HCT116 (cell line): ENCODE measurements around the gene ATG12. TPM values are rescaled to one million over a fixed set of nuclear protein-coding genes. Genes with fewer than 3 reads are reported as not detected.

Experiments used
- ATAC-seq: fragments of 200-7000 bp; cut with Tn5 transposase; 2 replicates; pipeline ENCODE4 v1.9.1; 2020; ENCODE audit warnings: mild to moderate bottlenecking, moderate library complexity
- BruUV-seq: library from RNA; stranded (reverse); fragments of 400-500 nt; replicated peaks from 2 replicates; lab custom pipeline; 2021; lab: Mats Ljungman, UMichigan
- CTCF ChIA-PET: fragments of 300-600 bp; sonication (Branson Sonifier 250); formaldehyde crosslinking; loops from one replicate; lab custom pipeline; 2021; ENCODE audit warnings: antibody characterized with exemption; lab: Charles Lee
- POLR2A ChIA-PET: fragments of 300-600, 350-600 bp; sonication (Branson Sonifier 250); formaldehyde crosslinking; loops from one replicate; lab custom pipeline; 2021; ENCODE audit warnings: antibody characterized with exemption; lab: Charles Lee
- RAD21 ChIA-PET, 2 experiments: fragments of 300-600 bp; sonication (Branson Sonifier 250); formaldehyde crosslinking; loops; one replicate each; lab custom pipeline; 2023; ENCODE audit warnings: low total read pairs in 2 of 2; ENCODE audit not compliant: uncharacterized antibody in 2 of 2, unreplicated experiment in 2 of 2, low non-redundant PET in 1 of 2; lab: Charles Lee
- DNase-seq: peaks from one replicate; pipeline ENCODE4 v3.0.0-alpha.2; 2010; ENCODE audit warnings: low read depth, low spot score
- H2AFZ ChIP-seq: fragments of 200-600 bp; shearing (Covaris generic), sonication (generic); 2 replicates; pipeline ENCODE4 v1.6.1; 2017; ENCODE audit warnings: low read depth, mixed run types, mixed read lengths, antibody characterized with exemption, low read length; ENCODE audit not compliant: poor library complexity, severe bottlenecking
- H3K27ac ChIP-seq: 2 replicates; pipeline ENCODE4 v1.5.1; 2012; ENCODE audit warnings: low read depth, low read length
- H3K27me3 ChIP-seq: fragments of 200-600 bp; sonication (generic); 2 replicates; pipeline ENCODE4 v1.6.1; 2016; ENCODE audit warnings: mixed run types, low read length, mixed read lengths; ENCODE audit not compliant: insufficient read depth
- H3K36me3 ChIP-seq, 2 experiments: fragments of 200-500 bp in 1 of 2; fragments of 200-600 bp in 1 of 2; sonication (Bioruptor generic) in 1 of 2; sonication (generic) in 1 of 2; 2 replicates each; pipeline versions ENCODE4 v1.5.1 to v1.6.1; 2014 to 2016; ENCODE audit warnings: low read length in 2 of 2, inconsistent platforms in 1 of 2, mixed read lengths in 1 of 2, mixed run types in 1 of 2; ENCODE audit not compliant: insufficient read depth in 2 of 2, control insufficient read depth in 1 of 2
- H3K4me1 ChIP-seq, 2 experiments: fragments of 200-600 bp in 1 of 2; sonication (generic) in 1 of 2; 2 replicates each; pipeline versions ENCODE4 v1.5.1 to v1.6.1; 2012 to 2017; ENCODE audit warnings: low read length in 2 of 2, inconsistent platforms in 1 of 2, mild to moderate bottlenecking in 1 of 2, mixed read lengths in 1 of 2, mixed run types in 1 of 2, moderate library complexity in 1 of 2; ENCODE audit not compliant: insufficient read depth in 2 of 2, control insufficient read depth in 1 of 2
- H3K4me2 ChIP-seq: fragments of 200-600 bp; sonication (generic); 2 replicates; pipeline ENCODE4 v1.6.1; 2017; ENCODE audit warnings: mixed run types, low read length, mixed read lengths
- H3K4me3 ChIP-seq, 2 experiments: fragments of 200-600 bp in 1 of 2; sonication (generic) in 1 of 2; replicated peaks in 1 of 2; 2 replicates each; pipeline ENCODE4 v1.5.1; 2011 to 2016; ENCODE audit warnings: low read length in 2 of 2, control low read depth in 1 of 2, low read depth in 1 of 2, mild to moderate bottlenecking in 1 of 2, mixed read lengths in 1 of 2, mixed run types in 1 of 2
- H3K79me2 ChIP-seq: fragments of 200-600 bp; sonication (generic); 2 replicates; pipeline ENCODE4 v1.6.1; 2017; ENCODE audit warnings: mild to moderate bottlenecking, mixed run types, low read length, moderate library complexity, mixed read lengths; ENCODE audit not compliant: insufficient read depth
- H3K9ac ChIP-seq: fragments of 200-600 bp; sonication (generic); 2 replicates; pipeline ENCODE4 v1.6.1; 2016; ENCODE audit warnings: low read length, mixed read lengths
- H3K9me2 ChIP-seq: fragments of 200-600 bp; sonication (generic), shearing (Covaris generic); 2 replicates; pipeline ENCODE4 v1.6.1; 2017; ENCODE audit warnings: mixed run types, mild to moderate bottlenecking, moderate library complexity; ENCODE audit not compliant: insufficient read depth
- H3K9me3 ChIP-seq, 2 experiments: fragments of 200-500 bp in 1 of 2; fragments of 200-600 bp in 1 of 2; sonication (Bioruptor generic) in 1 of 2; sonication (generic) in 1 of 2; 2 replicates each; pipeline ENCODE4 v1.6.1; 2014 to 2017; ENCODE audit warnings: low read length in 2 of 2, mixed read lengths in 2 of 2, inconsistent platforms in 1 of 2, low read depth in 1 of 2, mild to moderate bottlenecking in 1 of 2, mixed run types in 1 of 2, moderate library complexity in 1 of 2; ENCODE audit not compliant: control insufficient read depth in 1 of 2, insufficient read depth in 1 of 2
- H4K20me1 ChIP-seq: fragments of 200-600 bp; sonication (generic), shearing (Covaris generic); 2 replicates; pipeline ENCODE4 v1.6.1; 2017; ENCODE audit warnings: mixed run types, mild to moderate bottlenecking, moderate library complexity; ENCODE audit not compliant: insufficient read depth
- CEBPB ChIP-seq: IDR thresholded peaks from 2 replicates; pipeline ENCODE4 v1.6.1; 2012; ENCODE audit warnings: low read depth
- POLR2AphosphoS5 ChIP-seq: IDR thresholded peaks from 2 replicates; pipeline ENCODE4 v1.6.1; 2011; ENCODE audit warnings: mild to moderate bottlenecking, low read depth, low read length, moderate library complexity
- RAD21 ChIP-seq: IDR thresholded peaks from 2 replicates; pipeline ENCODE4 v1.6.1; 2012; ENCODE audit warnings: low read depth, mild to moderate bottlenecking
- SP1 ChIP-seq: IDR thresholded peaks from 2 replicates; pipeline ENCODE4 v1.6.1; 2012; ENCODE audit warnings: low read depth
- intact Hi-C: fragments of 100-400 bp; cut with micrococcal nuclease; formaldehyde crosslinking; loops from 2 replicates; pipeline ENCODE4 v1.10.0; 2022
- total RNA-seq: library from RNA; stranded (reverse); gene quantifications from one replicate; pipeline ENCODE4 v1.2.1, GENCODE V29; 2021; ENCODE audit not compliant: unreplicated experiment
- TF ChIP-seq, protein P1 (sequence below): IDR thresholded peaks from 2 replicates; pipeline ENCODE4 v1.6.1; 2012
- TF ChIP-seq, protein P2 (sequence below): IDR thresholded peaks from 2 replicates; pipeline ENCODE4 v1.6.1; 2012; ENCODE audit warnings: low read depth

ATG12 gene
- total RNA-seq, 1 experiment from 2014 or later: 270 TPM

DNA sequence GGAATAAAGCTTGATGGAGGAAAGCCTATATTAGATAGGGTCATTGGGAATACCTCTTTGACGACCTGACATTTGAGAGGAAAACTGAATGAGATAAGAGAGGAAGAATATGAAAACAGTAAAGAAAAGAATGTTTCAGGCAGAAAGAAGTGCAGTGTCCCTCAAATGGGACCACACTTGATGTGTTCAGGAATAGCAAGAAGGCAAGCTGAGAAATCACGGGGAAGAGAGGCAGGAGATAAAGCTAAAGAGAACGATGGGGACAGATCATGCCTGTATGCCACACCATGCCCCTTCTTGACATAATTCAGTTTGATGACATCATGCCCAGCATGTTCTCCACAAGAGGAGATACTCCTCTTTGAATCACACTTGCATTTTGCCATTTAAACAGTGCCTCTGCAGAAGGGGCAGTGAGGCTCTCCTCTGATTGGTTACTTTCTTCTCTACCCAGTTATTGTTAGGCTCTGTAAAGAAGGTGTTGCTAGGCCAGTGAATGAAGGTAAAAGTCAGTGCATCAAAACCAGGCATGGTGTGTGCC lies 8.0 kb upstream of the ATG12 start:
- DNase-seq (no peak), ATAC-seq (0 out of 2 replicates have a peak, but pooled peaks have one; percentile 5)
- Histone ChIP-seq H3K27me3 (no peaks in the 10 kb centered on the region), H2AFZ (no peak overlapping the region), H3K9ac (peak overlapping the region; percentile 70), H3K4me2 (peak overlapping the region; percentile 91), H4K20me1 (no peaks in the 10 kb centered on the region), H3K27ac (peak overlapping the region; percentile 96), H3K4me1 (peaks cover 84 to 99% of the 10 kb centered on the region in 2 experiments), H3K4me3 (0 out of 4 replicates have a peak overlapping the region, but pooled peaks of 1 of the 2 experiments have one; percentile 0), H3K79me2 (peaks cover 100% of the 10 kb centered on the region), H3K9me3 (no peaks in the 10 kb centered on the region), H3K9me2 (no peaks in the 10 kb centered on the region), H3K36me3 (peaks cover 0 to 5% of the 10 kb centered on the region in 2 experiments; a peak in 2 of 4 replicates)
- ChIA-PET RAD21 (no interaction called here), CTCF (no interaction called here), POLR2A (interaction anchor here (0.7 kb wide), 1 partner anchor 243 kb away, joined by 5 read pairs; no protein-coding TSS in a partner anchor)
- intact Hi-C loops: loop anchor here (5.0 kb wide), 1 partner anchor 218 kb away; no protein-coding TSS in a partner anchor
- no TSS peak for BruUV-seq
- TF ChIP-seq, protein P1, sequence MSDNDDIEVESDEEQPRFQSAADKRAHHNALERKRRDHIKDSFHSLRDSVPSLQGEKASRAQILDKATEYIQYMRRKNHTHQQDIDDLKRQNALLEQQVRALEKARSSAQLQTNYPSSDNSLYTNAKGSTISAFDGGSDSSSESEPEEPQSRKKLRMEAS: no peak
- TF ChIP-seq, protein P2, sequence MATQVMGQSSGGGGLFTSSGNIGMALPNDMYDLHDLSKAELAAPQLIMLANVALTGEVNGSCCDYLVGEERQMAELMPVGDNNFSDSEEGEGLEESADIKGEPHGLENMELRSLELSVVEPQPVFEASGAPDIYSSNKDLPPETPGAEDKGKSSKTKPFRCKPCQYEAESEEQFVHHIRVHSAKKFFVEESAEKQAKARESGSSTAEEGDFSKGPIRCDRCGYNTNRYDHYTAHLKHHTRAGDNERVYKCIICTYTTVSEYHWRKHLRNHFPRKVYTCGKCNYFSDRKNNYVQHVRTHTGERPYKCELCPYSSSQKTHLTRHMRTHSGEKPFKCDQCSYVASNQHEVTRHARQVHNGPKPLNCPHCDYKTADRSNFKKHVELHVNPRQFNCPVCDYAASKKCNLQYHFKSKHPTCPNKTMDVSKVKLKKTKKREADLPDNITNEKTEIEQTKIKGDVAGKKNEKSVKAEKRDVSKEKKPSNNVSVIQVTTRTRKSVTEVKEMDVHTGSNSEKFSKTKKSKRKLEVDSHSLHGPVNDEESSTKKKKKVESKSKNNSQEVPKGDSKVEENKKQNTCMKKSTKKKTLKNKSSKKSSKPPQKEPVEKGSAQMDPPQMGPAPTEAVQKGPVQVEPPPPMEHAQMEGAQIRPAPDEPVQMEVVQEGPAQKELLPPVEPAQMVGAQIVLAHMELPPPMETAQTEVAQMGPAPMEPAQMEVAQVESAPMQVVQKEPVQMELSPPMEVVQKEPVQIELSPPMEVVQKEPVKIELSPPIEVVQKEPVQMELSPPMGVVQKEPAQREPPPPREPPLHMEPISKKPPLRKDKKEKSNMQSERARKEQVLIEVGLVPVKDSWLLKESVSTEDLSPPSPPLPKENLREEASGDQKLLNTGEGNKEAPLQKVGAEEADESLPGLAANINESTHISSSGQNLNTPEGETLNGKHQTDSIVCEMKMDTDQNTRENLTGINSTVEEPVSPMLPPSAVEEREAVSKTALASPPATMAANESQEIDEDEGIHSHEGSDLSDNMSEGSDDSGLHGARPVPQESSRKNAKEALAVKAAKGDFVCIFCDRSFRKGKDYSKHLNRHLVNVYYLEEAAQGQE: no peak
- TF ChIP-seq CEBPB (no peak), RAD21 (no peak), POLR2AphosphoS5 (no peak), SP1 (no peak)
